Ramos (cell line): ENCODE results near the gene WNT9B.

ENCODE experiments used
- in situ Hi-C: fragments of 300-500 bp; cut with MboI; formaldehyde crosslinking; loops from one replicate; pipeline ENCODE4 v1.14.3; 2022; ENCODE audit warnings: low sequenced_read_pairs; ENCODE audit not compliant: unreplicated experiment

WNT9B gene

DNA sequence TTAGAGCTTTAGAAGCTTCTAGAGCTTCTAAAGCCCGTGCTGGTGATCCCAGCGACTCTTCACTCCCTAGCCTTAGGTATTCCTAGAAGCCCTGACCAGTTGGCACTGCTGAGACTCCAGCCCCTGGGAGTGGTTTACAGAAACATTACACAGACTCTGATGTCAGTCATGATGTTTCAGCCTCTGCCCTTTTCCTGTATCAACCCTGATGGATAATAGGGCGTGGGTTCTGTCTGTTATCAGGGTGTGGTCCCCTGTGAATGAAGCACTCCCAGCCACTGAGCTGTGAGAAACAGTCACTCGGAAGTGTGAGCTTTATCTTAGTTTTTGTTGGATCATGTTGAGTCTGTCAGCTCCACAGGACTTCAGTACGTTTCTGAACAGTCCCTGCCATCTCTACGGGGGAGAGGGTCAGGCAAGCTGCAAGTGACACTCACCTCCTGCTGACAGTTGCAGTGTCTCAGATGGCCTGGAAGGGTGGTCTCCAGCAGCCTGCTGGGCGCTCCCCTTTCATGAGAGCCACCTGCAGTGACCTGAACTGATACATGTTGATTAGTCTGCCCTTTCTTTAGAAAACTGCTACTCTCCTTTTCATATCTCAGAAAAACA lies 84.4 kb downstream of the WNT9B start:
- in situ Hi-C loops = no loop called here
